Ishikawa (cell line): ENCODE data around the gene WDR18.

ENCODE experiments used
- CEBPB ChIP-seq: IDR thresholded peaks from 2 replicates; pipeline ENCODE4 v1.6.1; 2012
- CREB1 ChIP-seq: IDR thresholded peaks from 2 replicates; pipeline ENCODE4 v1.6.1; 2012; ENCODE audit warnings: low read depth
- EGR1 ChIP-seq: IDR thresholded peaks from 2 replicates; pipeline ENCODE4 v1.6.1; 2012
- EP300 ChIP-seq: IDR thresholded peaks from 2 replicates; pipeline ENCODE4 v1.6.1; 2012; ENCODE audit warnings: borderline replicate concordance
- FOXM1 ChIP-seq: IDR thresholded peaks from 2 replicates; pipeline ENCODE4 v1.6.1; 2012; ENCODE audit warnings: low read depth, borderline replicate concordance
- NFIC ChIP-seq: IDR thresholded peaks from 2 replicates; pipeline ENCODE4 v1.6.1; 2012
- RAD21 ChIP-seq: IDR thresholded peaks from 2 replicates; pipeline ENCODE4 v1.6.1; 2012; ENCODE audit warnings: low read depth
- TAF1 ChIP-seq: IDR thresholded peaks from 2 replicates; pipeline ENCODE4 v1.6.1; 2012; ENCODE audit warnings: low read depth, mild to moderate bottlenecking
- TCF12 ChIP-seq: IDR thresholded peaks from 2 replicates; pipeline ENCODE4 v1.6.1; 2012; ENCODE audit warnings: low read depth
- TEAD4 ChIP-seq: IDR thresholded peaks from 2 replicates; pipeline ENCODE4 v1.6.1; 2012
- YY1 ChIP-seq: IDR thresholded peaks from 2 replicates; pipeline ENCODE4 v1.6.1; 2012; ENCODE audit warnings: low read depth
- ZBTB7A ChIP-seq: IDR thresholded peaks from 2 replicates; pipeline ENCODE4 v1.6.1; 2012; ENCODE audit warnings: low read depth
- TF ChIP-seq, protein P1 (sequence below): IDR thresholded peaks from 2 replicates; pipeline ENCODE4 v1.6.1; 2012; ENCODE audit warnings: low read depth, mild to moderate bottlenecking
- TF ChIP-seq, protein P2 (sequence below): IDR thresholded peaks from 2 replicates; pipeline ENCODE4 v1.6.1; 2012
- TF ChIP-seq, protein P3 (sequence below): IDR thresholded peaks from 2 replicates; pipeline ENCODE4 v1.6.1; 2012

Gene WDR18

DNA sequence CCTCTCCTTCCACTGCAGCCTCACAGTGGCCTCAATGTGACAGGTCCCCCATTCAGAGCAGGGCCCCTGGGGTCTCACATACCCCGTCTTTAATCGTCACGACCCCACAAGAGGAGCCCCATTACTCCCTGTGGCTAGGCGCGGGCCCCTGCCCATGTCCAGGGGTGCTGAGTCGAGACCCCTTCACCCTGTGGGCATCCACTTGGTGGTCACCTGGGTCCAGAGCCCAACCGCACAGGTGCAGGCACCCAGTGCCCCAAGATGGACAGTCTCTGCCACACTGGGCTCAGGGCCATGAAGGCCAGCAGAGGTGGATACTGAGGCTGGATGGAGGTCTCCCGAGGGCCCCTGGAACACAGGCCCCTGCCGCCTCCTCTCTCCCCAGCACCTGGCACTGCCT is 33.8 kb downstream of the WDR18 start:
- TF ChIP-seq FOXM1 (no peak), RAD21 (no peak), ZBTB7A (no peak), CREB1 (no peak), TAF1 (no peak), TEAD4 (no peak), YY1 (no peak), NFIC (no peak), CEBPB (no peak)
- TF ChIP-seq, protein P1, sequence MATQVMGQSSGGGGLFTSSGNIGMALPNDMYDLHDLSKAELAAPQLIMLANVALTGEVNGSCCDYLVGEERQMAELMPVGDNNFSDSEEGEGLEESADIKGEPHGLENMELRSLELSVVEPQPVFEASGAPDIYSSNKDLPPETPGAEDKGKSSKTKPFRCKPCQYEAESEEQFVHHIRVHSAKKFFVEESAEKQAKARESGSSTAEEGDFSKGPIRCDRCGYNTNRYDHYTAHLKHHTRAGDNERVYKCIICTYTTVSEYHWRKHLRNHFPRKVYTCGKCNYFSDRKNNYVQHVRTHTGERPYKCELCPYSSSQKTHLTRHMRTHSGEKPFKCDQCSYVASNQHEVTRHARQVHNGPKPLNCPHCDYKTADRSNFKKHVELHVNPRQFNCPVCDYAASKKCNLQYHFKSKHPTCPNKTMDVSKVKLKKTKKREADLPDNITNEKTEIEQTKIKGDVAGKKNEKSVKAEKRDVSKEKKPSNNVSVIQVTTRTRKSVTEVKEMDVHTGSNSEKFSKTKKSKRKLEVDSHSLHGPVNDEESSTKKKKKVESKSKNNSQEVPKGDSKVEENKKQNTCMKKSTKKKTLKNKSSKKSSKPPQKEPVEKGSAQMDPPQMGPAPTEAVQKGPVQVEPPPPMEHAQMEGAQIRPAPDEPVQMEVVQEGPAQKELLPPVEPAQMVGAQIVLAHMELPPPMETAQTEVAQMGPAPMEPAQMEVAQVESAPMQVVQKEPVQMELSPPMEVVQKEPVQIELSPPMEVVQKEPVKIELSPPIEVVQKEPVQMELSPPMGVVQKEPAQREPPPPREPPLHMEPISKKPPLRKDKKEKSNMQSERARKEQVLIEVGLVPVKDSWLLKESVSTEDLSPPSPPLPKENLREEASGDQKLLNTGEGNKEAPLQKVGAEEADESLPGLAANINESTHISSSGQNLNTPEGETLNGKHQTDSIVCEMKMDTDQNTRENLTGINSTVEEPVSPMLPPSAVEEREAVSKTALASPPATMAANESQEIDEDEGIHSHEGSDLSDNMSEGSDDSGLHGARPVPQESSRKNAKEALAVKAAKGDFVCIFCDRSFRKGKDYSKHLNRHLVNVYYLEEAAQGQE, result no peak

DNA sequence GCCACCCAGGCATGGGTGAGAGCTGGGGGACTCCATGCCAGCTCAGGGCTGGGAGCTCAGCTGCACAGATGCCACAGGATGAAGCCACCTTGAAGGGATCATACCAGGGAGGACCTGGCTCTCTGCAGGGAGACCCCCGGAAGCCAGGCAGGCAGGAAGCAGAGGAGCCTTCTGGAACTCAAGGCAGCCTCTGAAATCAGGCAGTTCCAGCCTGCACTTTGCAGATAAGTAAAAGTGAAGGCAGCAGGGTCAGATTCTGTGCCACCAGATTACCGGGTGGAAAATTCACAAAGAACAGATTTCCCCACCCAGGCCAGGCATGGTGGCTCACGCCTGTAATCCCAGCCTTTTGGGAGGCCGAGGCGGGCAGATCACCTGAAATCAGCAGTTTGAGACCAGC is 34.2 kb downstream of the WDR18 start:
- TF ChIP-seq CREB1 (no peak), TCF12 (no peak), EGR1 (no peak), TAF1 (no peak)

DNA sequence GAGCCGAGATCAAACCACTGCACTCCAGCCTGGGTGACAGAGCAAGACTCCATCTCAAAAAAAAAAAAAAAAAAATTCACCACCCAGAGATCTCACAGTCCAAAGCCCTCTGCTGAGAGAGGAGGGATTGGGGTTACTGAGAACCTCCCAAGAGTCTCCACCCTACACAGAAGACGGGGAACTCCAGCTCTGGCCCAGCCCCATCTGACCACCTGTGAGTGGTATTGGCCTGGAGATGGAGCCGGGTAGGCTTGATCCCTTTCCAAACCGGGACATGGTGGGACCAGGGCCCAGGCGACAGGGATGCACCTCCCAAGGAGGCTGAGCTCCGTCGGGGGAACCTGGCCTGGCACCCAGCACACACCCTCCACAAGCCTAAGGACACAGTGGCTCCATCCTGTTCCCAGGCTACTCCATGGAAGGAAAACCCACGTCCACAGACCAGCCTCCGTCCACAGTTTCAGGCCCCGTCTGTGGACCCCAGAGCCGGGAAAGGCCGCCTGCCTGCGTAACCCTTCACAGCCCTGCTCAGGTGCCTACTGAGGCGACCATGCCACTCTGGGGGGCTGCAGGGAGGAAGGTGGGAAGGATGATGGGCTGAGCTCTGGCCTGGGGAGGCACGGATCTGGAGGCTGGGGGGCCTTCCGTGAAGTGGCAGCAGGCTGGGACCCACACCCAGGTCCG is 34.9 kb downstream of the WDR18 start:
- TF ChIP-seq, protein P2, sequence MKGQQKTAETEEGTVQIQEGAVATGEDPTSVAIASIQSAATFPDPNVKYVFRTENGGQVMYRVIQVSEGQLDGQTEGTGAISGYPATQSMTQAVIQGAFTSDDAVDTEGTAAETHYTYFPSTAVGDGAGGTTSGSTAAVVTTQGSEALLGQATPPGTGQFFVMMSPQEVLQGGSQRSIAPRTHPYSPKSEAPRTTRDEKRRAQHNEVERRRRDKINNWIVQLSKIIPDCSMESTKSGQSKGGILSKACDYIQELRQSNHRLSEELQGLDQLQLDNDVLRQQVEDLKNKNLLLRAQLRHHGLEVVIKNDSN, result no peak
- TF ChIP-seq YY1 (no peak), RAD21 (no peak), ZBTB7A (no peak), TAF1 (no peak), TCF12 (no peak), FOXM1 (no peak)

GRCh38 chr19:1019616-1019961 is 35.4 kb downstream of the WDR18 start:
- no peak for TF ChIP-seq CREB1
- no peak for TF ChIP-seq NFIC
- TF ChIP-seq, protein P1, result no peak
- no peak for TF ChIP-seq TCF12
- TF ChIP-seq ZBTB7A, result no peak
- TF ChIP-seq EGR1, result no peak
- TF ChIP-seq TAF1, result no peak

- TF ChIP-seq CREB1 (no peak), NFIC (no peak)
- TF ChIP-seq, protein P2, result 0 out of 2 replicates have a peak, but pooled peaks have one; percentile 13
- TF ChIP-seq, protein P3, sequence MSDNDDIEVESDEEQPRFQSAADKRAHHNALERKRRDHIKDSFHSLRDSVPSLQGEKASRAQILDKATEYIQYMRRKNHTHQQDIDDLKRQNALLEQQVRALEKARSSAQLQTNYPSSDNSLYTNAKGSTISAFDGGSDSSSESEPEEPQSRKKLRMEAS, result peak; percentile 52; the same call in 1 of the 2 replicates
Observed at GRCh38 chr19:1019980-1020867, 36.1 kb downstream of the WDR18 start.

GRCh38 chr19:1020868-1021425 is 36.8 kb downstream of the WDR18 start, which contains the start of gene TMEM259:
TSS of gene TMEM259 (minus strand) at chr19:1021123. CDS start at chr19:1020996, 127 bp downstream.
- TF ChIP-seq, protein P1, result peak; percentile 18; the same call in 1 of the 2 replicates
- no peak for TF ChIP-seq RAD21
- TF ChIP-seq CREB1, result 0 out of 2 replicates have a peak, but pooled peaks have one; percentile 40
- TF ChIP-seq TAF1, result peak; percentile 96
- TF ChIP-seq, protein P3, result peak; percentile 36; the same call in 1 of the 2 replicates
- TF ChIP-seq CEBPB, result no peak
- TF ChIP-seq EP300, result 0 out of 2 replicates have a peak, but pooled peaks have one; percentile 1
- no peak for TF ChIP-seq ZBTB7A
- TF ChIP-seq FOXM1, result no peak
- TF ChIP-seq, protein P2, result no peak; the same call in 1 of the 2 replicates
- peak; percentile 95 for TF ChIP-seq YY1
- no peak for TF ChIP-seq TEAD4
- no peak for TF ChIP-seq NFIC
- peak; percentile 49 for TF ChIP-seq TCF12
- TF ChIP-seq EGR1, result no peak
